Pancreas (tissue), 10 donors: ENCODE measurements around the gene CARMIL3. TPM values are rescaled to one million over a fixed set of nuclear protein-coding genes. Genes with fewer than 3 reads are reported as not detected.
A peak's percentile ranks its signal among the peaks of the same experiment; 100 is the strongest.

Source experiments
- ATAC-seq, 4 donors: fragments of 200-7000 bp; cut with Tn5 transposase; one replicate each; pipeline versions ENCODE4 v1.8.0 to v1.9.1; 2020; ENCODE audit warnings: mild to moderate bottlenecking in 4 of 4, moderate library complexity in 4 of 4
- DNase-seq, 6 donors: peaks; one replicate each; pipeline ENCODE4 v3.0.0-alpha.2; 2020
- FAIRE-seq: peaks from 2 replicates; lab custom pipeline; 2012; peaks lifted over from hg19 to GRCh38; lab: Jason Lieb, UNC
- H3K27ac ChIP-seq, 4 donors: fragments of 200-600 bp; sonication (generic); 1 replicate in 3 of 4; 2 replicates in 1 of 4; pipeline versions ENCODE4 v1.5.0 to v1.8.0; 2020
- H3K27me3 ChIP-seq, 4 donors: fragments of 200-600 bp; one replicate each; pipeline ENCODE4 v1.8.0; 2021
- H3K36me3 ChIP-seq, 3 donors: fragments of 200-600 bp; sonication (generic) in 1 of 3; one replicate each; pipeline versions ENCODE4 v1.5.0 to v1.8.0; 2020 to 2021
- H3K4me1 ChIP-seq, 3 donors: fragments of 200-600 bp; one replicate each; pipeline ENCODE4 v1.8.0; 2021
- H3K4me3 ChIP-seq, 4 donors: fragments of 200-600 bp; sonication (generic) in 2 of 4; one replicate each; pipeline versions ENCODE4 v1.5.0 to v1.8.0; 2020 to 2021
- H3K9me3 ChIP-seq, 4 donors: fragments of 200-600 bp; one replicate each; pipeline ENCODE4 v1.8.0; 2021
- CTCF ChIP-seq, 4 donors: fragments of 200-600 bp; sonication (generic) in 3 of 4; IDR thresholded peaks; one replicate each; pipeline versions ENCODE4 v1.5.0 to v1.8.0; 2021; ENCODE audit warnings: antibody characterized with exemption in 4 of 4
- WGBS, 2 donors: extraction: QIAGEN DNeasy Blood & Tissue Kit; methylation state at CpG; one replicate each; pipeline ENCODE4 v1.1.7; 2013; 5-methylcytosine and 5-hydroxymethylcytosine counted together
- intact Hi-C, 3 donors: fragments of 100-400 bp; cut with DNase I; formaldehyde crosslinking; loops; one replicate each; pipeline versions ENCODE4 v1.11.1 to v1.14.2; 2022
- polyA plus RNA-seq, 2 donors: library from polyadenylated mRNA; stranded (reverse); fragments of 200-250 nt; gene quantifications; one replicate each; pipeline ENCODE4 v1.2.3, GENCODE V29; 2013
- total RNA-seq, 6 donors: library from RNA; stranded (reverse); fragmentation: NEBNext Ultra II Directional in 4 of 6; extraction: Animal tissue kit (Norgen Biotek cat#: 25700) in 4 of 6; gene quantifications; one replicate each; pipeline versions ENCODE4 v1.2.1 to v1.2.4, GENCODE V29; 2021 to 2023
- donor health status: healthy with polysubstance abuse.
- donor health status: DM: no; HTN: no; CAD: no; lungs with moderate emphysema.
- donor health status: DM: no; HTN: no; CAD: no.
- donor health status: control.
- donor health status: control.
- donor health status: Bipolar disorder and iron deficiency.
- donor health status: DM: yes; HTN: yes; CAD: no.
- donor health status: DM: no; HTN: no; CAD: no.
- donor health status: DM: no; HTN: no; CAD: no.
- donor health status: DM: yes; HTN: yes; CAD: no.

CARMIL3 gene
- total and polyA plus RNA-seq, 8 donors: 0.31 to 4.0 (median 0.79) TPM

GRCh38 chr14:24058260-24058950 is 6.6 kb downstream of the CARMIL3 start:
- intact Hi-C loops: loop anchor here in 2 of 3 donors (5.0 kb wide), 1 partner anchor 34 kb away; the partner anchor contains the start of gene PCK2 (in 2 of the 2)
- no peak overlapping the region for H3K27ac ChIP-seq
- WGBS, 2 donors: 37 to 68% methylated on average over 6 to 7 of the region's 7 CpGs
- no peak overlapping the region for H3K4me3 ChIP-seq
- H3K36me3 ChIP-seq: no peaks in the 10 kb centered on the region
- DNase-seq: peak; percentile 33 to 85 (median 76)
- ATAC-seq: peak; percentile 78 to 95 (median 90)
- peaks cover 8 to 13% (median 9%) of the 10 kb centered on the region in 3 donors for H3K4me1 ChIP-seq
- no peak for FAIRE-seq
- no peaks in the 10 kb centered on the region for H3K9me3 ChIP-seq
- no peaks in the 10 kb centered on the region for H3K27me3 ChIP-seq
- TF ChIP-seq CTCF (IDR thresholded peaks at IDR 0.05): peak; percentile 22 to 73 (median 67)

GRCh38 chr14:24058951-24059475 is 7.2 kb downstream of the CARMIL3 start:
- H3K36me3 ChIP-seq: no peaks in the 10 kb centered on the region
- DNase-seq (peak in 3 of 6 donors; percentile 17 to 62 (median 46)), ATAC-seq (no peak), FAIRE-seq (no peak)
- no peak for TF ChIP-seq CTCF (IDR thresholded peaks at IDR 0.05)
- H3K4me3 ChIP-seq: no peak overlapping the region
- no peak overlapping the region for H3K27ac ChIP-seq
- intact Hi-C loops: loop anchor here in 2 of 3 donors (5.0 kb wide), 1 partner anchor 33 kb away; the partner anchor contains the start of gene PCK2 (in 2 of the 2)
- H3K4me1 ChIP-seq: peaks cover 8 to 13% (median 9%) of the 10 kb centered on the region in 3 donors
- H3K9me3 ChIP-seq: no peaks in the 10 kb centered on the region
- no peaks in the 10 kb centered on the region for H3K27me3 ChIP-seq
- 89 to 92% methylated on average over 10 of the region's 10 CpGs for WGBS, 2 donors

GRCh38 chr14:24059841-24060388 is 8.1 kb downstream of the CARMIL3 start:
- no peak for TF ChIP-seq CTCF (IDR thresholded peaks at IDR 0.05)
- 94% methylated on average over 16 of the region's 16 CpGs for WGBS, 2 donors
- Histone ChIP-seq H3K4me3 (no peak overlapping the region), H3K4me1 (peaks cover 8 to 13% (median 9%) of the 10 kb centered on the region in 3 donors), H3K27ac (no peak overlapping the region), H3K9me3 (no peaks in the 10 kb centered on the region), H3K27me3 (no peaks in the 10 kb centered on the region), H3K36me3 (no peaks in the 10 kb centered on the region)
- DNase-seq (peak in 3 of 6 donors; percentile 11 to 76 (median 48)), FAIRE-seq (no peak), ATAC-seq (no peak)
- intact Hi-C loops: loop anchor here in 2 of 3 donors (5.0 kb wide), 1 partner anchor 32 kb away; the partner anchor contains the start of gene PCK2 (in 2 of the 2)

- Histone ChIP-seq H3K4me3 (no peak overlapping the region), H3K4me1 (peaks cover 8 to 13% (median 9%) of the 10 kb centered on the region in 3 donors), H3K9me3 (no peaks in the 10 kb centered on the region), H3K36me3 (no peaks in the 10 kb centered on the region), H3K27me3 (no peaks in the 10 kb centered on the region), H3K27ac (no peak overlapping the region)
- TF ChIP-seq CTCF (IDR thresholded peaks at IDR 0.05): no peak
- WGBS, 2 donors: 95 to 98% methylated on average over 10 of the region's 10 CpGs
- peak in 2 of 6 donors; percentile 30 to 39 for DNase-seq
- ATAC-seq: no peak
- no peak for FAIRE-seq
- intact Hi-C loops: no loop called here
These were observed 8.6 kb downstream of the CARMIL3 start for GRCh38 chr14:24060443-24060842.
